ENCODE measurements around the gene LRMDA. TPM values are rescaled to one million over a fixed set of nuclear protein-coding genes. Genes with fewer than 3 reads are reported as not detected.

Gene LRMDA
- total RNA-seq, 1 experiment from 2014 or later, result 4.8 TPM

DNA sequence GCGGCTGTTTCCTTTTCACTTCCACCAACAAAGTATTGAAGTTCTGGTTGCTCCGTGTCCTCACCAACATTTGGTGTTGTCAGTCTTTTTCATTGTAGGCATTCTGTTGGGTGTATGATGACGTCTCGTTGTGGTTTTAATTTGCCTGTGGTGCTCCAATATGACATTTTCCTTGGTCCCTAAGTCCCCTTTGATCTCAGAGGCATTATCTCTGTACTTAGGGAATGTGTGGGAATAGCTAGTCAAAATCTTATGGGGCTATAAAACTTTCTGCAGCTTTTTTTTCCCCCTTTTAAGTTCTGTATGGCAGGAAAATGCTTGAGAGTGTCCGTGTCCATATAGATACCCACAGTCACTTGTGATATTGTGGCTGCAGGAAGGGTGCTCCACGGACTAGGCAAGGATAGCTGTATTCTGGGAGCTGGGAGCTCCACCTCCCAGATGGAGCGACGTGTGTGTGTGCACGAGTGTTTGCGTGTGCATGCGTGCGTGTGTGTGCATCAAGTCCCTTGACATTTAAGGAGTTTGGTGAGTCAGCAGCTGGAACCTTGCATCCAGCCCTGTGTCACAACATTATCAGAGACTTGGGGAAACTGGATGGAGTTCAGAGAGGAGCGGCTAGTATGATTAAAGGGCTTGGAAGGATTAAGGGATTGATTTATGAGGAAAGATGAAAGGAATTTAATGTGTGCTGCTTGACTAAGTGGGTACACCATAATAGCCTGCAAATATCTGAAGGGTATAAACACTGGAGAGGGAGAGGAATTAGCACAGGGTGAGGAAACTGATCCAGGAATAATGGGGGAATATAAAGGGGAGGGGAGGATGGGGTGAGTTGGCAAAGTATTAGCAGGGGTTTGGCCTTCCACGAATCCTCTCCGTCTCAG, 66.8 kb downstream of the LRMDA start:
- intact Hi-C loops (cut with micrococcal nuclease), result no loop called here
- Histone ChIP-seq H3K4me2 (ENCODE audit: low read length) (peak overlapping the region; percentile 64), H3K27ac (ENCODE audit: low read depth, low read length) (no peak overlapping the region), H2AFZ (ENCODE audit: low read depth, low read length, poor library complexity, severe bottlenecking) (peak overlapping the region; percentile 49), H4K20me1 (ENCODE audit: insufficient read depth) (no peaks in the 10 kb centered on the region), H3K79me2 (ENCODE audit: insufficient read depth, low read length) (no peaks in the 10 kb centered on the region), H3K9me2 (ENCODE audit: insufficient read depth) (no peaks in the 10 kb centered on the region), H3K9me3 (ENCODE audit: control insufficient read depth in 1 of 2, insufficient read depth in 1 of 2, low read depth in 1 of 2, low read length in 2 of 2) (no peaks in the 10 kb centered on the region), H3K4me3 (replicated peaks in 1 of 2; ENCODE audit: low read depth in 1 of 2, low read length in 2 of 2) (peak overlapping the region in 1 of 2 experiments; percentile 16; a peak in 2 of 4 replicates), H3K4me1 (ENCODE audit: control insufficient read depth in 1 of 2, insufficient read depth in 2 of 2, low read length in 2 of 2) (peaks cover 14 to 33% of the 10 kb centered on the region in 2 experiments), H3K9ac (ENCODE audit: low read length) (no peak overlapping the region), H3K27me3 (ENCODE audit: insufficient read depth, low read length) (no peaks in the 10 kb centered on the region), H3K36me3 (ENCODE audit: control insufficient read depth in 1 of 2, insufficient read depth in 2 of 2, low read length in 2 of 2) (no peaks in the 10 kb centered on the region)
- DNase-seq (ENCODE audit: low read depth, low spot score) (peak; percentile 78), ATAC-seq (peak; percentile 78)
- no TSS peak for BruUV-seq (replicated peaks)
- peak; percentile 89 for TF ChIP-seq CEBPB (IDR thresholded peaks at IDR 0.05; ENCODE audit: low read depth)
- peak; percentile 44; the same call in 1 of the 2 replicates for TF ChIP-seq CBX3 (IDR thresholded peaks at IDR 0.05; ENCODE audit: low read depth)
- TF ChIP-seq TCF7L2 (IDR thresholded peaks at IDR 0.05; ENCODE audit: borderline replicate concordance, extremely low read depth, insufficient read depth, insufficient read length), result peak; percentile 98
- no peak for TF ChIP-seq YY1 (IDR thresholded peaks at IDR 0.05; ENCODE audit: extremely low read depth, insufficient replicate concordance, low read depth, low read length)
- TF ChIP-seq SIN3A (IDR thresholded peaks at IDR 0.05; ENCODE audit: low read depth), result peak; percentile 63; the same call in 1 of the 2 replicates
- TF ChIP-seq EZH2 (IDR thresholded peaks at IDR 0.05), result no peak
- no peak for TF ChIP-seq EZH2phosphoT487 (IDR thresholded peaks at IDR 0.05; ENCODE audit: borderline replicate concordance)
- TF ChIP-seq SP1 (IDR thresholded peaks at IDR 0.05; ENCODE audit: low read depth), result peak; percentile 83
- TF ChIP-seq, protein P1, sequence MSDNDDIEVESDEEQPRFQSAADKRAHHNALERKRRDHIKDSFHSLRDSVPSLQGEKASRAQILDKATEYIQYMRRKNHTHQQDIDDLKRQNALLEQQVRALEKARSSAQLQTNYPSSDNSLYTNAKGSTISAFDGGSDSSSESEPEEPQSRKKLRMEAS (IDR thresholded peaks at IDR 0.05), result peak; percentile 55
- peak; percentile 52 for TF ChIP-seq FOSL1 (IDR thresholded peaks at IDR 0.05; ENCODE audit: low read depth)
- TF ChIP-seq SRF (IDR thresholded peaks at IDR 0.05; ENCODE audit: low read depth), result peak; percentile 72
- TF ChIP-seq, protein P2, sequence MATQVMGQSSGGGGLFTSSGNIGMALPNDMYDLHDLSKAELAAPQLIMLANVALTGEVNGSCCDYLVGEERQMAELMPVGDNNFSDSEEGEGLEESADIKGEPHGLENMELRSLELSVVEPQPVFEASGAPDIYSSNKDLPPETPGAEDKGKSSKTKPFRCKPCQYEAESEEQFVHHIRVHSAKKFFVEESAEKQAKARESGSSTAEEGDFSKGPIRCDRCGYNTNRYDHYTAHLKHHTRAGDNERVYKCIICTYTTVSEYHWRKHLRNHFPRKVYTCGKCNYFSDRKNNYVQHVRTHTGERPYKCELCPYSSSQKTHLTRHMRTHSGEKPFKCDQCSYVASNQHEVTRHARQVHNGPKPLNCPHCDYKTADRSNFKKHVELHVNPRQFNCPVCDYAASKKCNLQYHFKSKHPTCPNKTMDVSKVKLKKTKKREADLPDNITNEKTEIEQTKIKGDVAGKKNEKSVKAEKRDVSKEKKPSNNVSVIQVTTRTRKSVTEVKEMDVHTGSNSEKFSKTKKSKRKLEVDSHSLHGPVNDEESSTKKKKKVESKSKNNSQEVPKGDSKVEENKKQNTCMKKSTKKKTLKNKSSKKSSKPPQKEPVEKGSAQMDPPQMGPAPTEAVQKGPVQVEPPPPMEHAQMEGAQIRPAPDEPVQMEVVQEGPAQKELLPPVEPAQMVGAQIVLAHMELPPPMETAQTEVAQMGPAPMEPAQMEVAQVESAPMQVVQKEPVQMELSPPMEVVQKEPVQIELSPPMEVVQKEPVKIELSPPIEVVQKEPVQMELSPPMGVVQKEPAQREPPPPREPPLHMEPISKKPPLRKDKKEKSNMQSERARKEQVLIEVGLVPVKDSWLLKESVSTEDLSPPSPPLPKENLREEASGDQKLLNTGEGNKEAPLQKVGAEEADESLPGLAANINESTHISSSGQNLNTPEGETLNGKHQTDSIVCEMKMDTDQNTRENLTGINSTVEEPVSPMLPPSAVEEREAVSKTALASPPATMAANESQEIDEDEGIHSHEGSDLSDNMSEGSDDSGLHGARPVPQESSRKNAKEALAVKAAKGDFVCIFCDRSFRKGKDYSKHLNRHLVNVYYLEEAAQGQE (IDR thresholded peaks at IDR 0.05; ENCODE audit: low read depth), result no peak
- TF ChIP-seq, protein P3, sequence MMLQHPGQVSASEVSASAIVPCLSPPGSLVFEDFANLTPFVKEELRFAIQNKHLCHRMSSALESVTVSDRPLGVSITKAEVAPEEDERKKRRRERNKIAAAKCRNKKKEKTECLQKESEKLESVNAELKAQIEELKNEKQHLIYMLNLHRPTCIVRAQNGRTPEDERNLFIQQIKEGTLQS (IDR thresholded peaks at IDR 0.05), result no peak
- no peak for TF ChIP-seq POLR2A (IDR thresholded peaks at IDR 0.05; ENCODE audit: borderline replicate concordance, extremely low read depth, insufficient read depth, insufficient read length)
- TF ChIP-seq, protein P4, sequence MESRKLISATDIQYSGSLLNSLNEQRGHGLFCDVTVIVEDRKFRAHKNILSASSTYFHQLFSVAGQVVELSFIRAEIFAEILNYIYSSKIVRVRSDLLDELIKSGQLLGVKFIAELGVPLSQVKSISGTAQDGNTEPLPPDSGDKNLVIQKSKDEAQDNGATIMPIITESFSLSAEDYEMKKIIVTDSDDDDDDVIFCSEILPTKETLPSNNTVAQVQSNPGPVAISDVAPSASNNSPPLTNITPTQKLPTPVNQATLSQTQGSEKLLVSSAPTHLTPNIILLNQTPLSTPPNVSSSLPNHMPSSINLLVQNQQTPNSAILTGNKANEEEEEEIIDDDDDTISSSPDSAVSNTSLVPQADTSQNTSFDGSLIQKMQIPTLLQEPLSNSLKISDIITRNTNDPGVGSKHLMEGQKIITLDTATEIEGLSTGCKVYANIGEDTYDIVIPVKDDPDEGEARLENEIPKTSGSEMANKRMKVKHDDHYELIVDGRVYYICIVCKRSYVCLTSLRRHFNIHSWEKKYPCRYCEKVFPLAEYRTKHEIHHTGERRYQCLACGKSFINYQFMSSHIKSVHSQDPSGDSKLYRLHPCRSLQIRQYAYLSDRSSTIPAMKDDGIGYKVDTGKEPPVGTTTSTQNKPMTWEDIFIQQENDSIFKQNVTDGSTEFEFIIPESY (IDR thresholded peaks at IDR 0.05; ENCODE audit: extremely low read depth, insufficient replicate concordance, low read length), result no peak
- no peak for TF ChIP-seq ZFX (IDR thresholded peaks at IDR 0.05)
- no peak for TF ChIP-seq ELF1 (IDR thresholded peaks at IDR 0.05; ENCODE audit: borderline replicate concordance, low read depth)
- TF ChIP-seq RAD21 (IDR thresholded peaks at IDR 0.05; ENCODE audit: low read depth), result no peak
- TF ChIP-seq JUND (IDR thresholded peaks at IDR 0.05), result peak; percentile 88
- TF ChIP-seq ZNF274 (IDR thresholded peaks at IDR 0.05; ENCODE audit: low read depth, low read length), result no peak
- peak; percentile 19; the same call in 1 of the 2 replicates for TF ChIP-seq POLR2AphosphoS5 (IDR thresholded peaks at IDR 0.05; ENCODE audit: low read depth, low read length)
- CTCF ChIA-PET, result no interaction called here
- RAD21 ChIA-PET (ENCODE audit: low non-redundant PET in 1 of 2, low total read pairs in 2 of 2, uncharacterized antibody in 2 of 2, unreplicated experiment in 2 of 2), result no interaction called here
- POLR2A ChIA-PET, result no interaction called here

Measured in HCT116 (cell line).